GM18505 (cell line): ENCODE results near the gene KCNN1.
"Not testable (repeated sequence)": the region's sequence is repeated elsewhere in the genome, so short reads cannot be mapped to it uniquely, and the experiment has no call there.

Experiments used
- ATAC-seq: cut with Tn5 transposase; IDR thresholded peaks from one replicate; pipeline ENCODE4 v1.9.1; 2021; ENCODE audit not compliant: unreplicated experiment
- POLR2A ChIP-seq: IDR thresholded peaks from 4 replicates; pipeline ENCODE4 v1.6.1; 2011; ENCODE audit warnings: borderline replicate concordance; ENCODE audit not compliant: insufficient read depth, insufficient read length; ENCODE audit errors: extremely low read depth

Gene KCNN1

DNA sequence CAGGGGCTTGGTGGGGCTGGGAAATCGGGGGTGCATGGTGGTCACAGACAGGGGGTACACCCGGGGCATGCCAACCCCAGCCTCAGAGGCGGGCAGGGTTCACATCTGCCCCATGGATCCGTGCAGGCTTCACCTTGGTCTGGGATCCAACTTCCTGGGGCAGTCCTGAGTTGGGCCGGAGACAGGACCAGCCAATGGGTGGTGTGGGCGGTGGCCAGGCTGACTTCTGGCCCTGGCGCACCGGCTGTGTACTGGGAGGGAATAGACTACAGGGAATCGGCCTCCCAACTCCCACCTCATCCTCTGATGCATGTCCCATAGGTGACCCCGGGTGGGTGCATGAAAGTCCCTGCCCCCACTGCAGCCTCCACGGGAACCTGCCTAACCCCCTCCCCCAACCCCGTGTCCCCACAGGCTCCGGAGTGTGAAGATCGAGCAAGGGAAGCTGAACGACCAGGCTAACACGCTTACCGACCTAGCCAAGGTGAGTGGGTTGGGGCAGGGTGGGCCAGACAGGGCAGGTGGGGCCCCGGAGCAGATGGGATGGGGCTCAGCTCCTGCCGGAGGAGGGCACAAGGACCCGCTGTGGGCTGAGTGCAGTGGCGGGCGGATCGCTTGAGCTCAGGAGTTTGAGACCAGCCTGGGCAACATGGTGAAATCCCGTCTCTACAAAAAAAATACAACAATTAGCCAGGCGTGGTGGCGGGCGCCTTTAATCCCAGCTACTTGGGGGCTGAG, 26.3 kb downstream of the KCNN1 start:
- ATAC-seq, result no peak
- TF ChIP-seq POLR2A, result no peak

DNA sequence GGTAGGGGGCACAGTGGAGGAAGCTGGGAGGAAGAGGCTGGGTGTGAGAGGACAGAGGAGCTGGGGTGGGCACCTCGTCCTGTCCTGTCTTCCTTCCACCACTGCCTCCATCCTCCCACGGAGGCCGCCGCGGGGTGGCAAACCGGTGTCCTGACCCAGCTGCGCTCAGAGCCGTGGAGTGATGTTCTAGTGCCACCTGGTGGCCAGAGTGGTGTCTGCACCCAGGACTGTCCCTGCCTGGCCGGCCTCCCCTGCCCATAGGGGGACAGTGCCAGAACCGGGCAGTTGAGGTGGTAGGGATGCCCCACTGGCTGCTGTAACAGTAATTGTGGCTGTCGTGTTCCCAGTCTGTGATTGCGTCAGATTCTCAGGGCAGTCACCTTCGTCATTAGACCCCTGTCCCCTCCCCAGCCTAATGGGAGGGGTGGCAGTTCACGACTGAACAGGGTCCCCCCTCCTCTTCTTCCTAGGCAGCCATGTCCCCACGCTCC, 30.0 kb downstream of the KCNN1 start:
- ATAC-seq, result peak; percentile 40
- no peak for TF ChIP-seq POLR2A

DNA sequence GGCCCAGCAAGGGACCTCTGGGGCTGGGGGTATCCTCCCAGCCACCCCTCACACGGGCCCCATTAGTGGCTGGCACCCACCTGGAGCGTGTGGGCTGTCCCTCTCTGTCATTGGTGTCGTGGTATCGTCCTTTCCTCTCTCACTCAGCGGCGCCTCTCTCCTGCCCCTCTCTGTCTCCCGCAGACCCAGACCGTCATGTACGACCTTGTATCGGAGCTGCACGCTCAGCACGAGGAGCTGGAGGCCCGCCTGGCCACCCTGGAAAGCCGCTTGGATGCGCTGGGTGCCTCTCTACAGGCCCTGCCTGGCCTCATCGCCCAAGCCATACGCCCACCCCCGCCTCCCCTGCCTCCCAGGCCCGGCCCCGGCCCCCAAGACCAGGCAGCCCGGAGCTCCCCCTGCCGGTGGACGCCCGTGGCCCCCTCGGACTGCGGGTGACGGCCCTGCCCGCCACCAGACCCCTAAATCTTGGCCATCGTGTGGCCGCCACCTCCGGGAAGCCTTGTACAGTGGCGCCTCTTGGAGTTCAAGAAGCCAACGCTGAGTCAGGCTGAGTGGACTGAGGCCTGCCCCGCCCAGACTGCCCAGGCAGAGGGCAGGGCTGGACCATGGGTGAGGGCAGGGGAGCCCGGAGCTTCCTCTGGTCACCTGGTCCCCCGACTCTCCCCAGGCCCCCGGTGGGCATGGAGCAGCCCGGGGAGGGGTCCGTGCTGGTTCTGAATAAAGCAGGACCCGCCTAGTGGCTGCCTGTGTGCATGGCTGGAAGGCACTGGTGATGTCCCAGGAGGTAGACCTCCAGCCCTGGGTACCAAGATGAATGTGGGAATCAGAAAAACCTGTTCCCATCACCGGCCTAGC, 31.3 kb downstream of the KCNN1 start:
- no peak for TF ChIP-seq POLR2A
- ATAC-seq, result no peak

DNA sequence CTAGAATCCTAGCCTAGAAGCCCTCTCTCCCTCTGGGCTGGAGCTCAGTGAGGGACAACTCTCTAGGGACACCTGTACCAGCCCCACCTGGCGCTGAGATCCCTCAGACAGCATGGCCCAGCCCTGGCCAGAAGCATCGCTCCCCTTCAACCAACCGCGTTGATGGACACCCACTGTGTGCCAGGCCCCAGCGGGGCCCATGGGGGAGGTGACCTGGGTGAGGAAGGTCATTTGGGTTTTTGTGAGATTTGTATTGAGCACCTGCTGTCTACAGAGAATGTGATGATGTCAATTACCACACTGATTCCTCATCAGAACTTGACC, 31.9 kb downstream of the KCNN1 start:
- no peak for ATAC-seq

DNA sequence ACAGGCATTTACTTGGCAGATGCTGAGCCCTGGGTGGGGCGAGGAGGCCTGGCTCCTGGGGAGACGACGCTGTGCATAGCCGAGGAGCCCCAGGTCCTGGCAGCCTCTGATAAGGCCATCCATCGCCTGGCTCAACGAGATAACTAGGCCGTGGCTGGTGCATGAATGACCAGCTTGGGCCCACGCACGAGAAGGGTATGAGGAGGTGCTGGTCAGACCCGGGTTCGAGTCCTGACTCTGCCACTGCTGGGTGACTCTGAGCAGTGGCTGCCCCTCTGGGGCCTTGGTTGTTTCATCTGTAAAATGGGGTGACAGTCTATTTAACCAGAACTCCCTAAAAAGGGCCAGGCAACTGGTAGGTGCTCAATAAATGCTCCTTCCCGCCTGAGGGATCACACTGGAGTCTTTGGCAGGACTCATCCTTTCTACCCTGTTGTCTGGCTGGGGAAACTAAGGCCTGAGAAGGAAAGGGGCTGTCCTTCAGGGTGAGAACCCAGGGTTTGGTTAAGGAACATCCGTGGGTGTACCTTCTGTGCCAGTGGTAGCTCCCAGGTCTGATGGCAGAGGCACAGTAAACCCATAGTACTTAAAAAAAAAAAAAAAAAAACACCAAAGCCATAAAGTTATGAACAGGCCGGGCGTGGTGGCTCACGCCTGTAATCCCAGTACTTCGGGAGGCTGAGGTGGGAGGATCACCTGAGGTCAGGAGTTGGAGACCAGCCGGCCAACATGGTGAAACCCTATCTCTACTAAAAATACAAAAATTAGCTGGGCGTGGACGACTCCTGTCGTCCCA, 33.0 kb downstream of the KCNN1 start:
- TF ChIP-seq POLR2A, result no peak
- no peak for ATAC-seq

More for the DNA sequence above, 31.9 kb downstream of the KCNN1 start:
- no peak for TF ChIP-seq POLR2A

DNA sequence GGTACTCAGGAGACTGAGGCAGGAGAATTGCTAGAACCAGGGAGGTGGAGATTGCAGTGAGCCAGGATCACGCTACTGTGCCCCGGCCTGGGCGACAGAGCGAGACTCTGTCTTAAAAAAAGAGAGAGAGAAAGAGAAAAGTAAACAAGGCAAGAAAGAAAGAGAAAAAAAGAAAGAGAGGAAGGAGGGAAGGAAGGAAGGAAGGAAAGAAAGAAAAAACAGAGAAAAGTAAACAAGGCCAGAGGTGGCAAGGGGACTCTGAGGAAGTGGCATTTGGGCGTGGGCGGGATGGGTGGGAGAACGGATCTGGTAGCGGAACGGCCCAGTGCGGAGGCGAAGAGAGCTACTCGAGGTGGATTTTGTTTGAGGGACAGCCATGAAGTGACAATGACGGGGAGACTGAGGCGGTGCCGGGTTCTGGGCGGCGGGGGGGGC, 33.6 kb downstream of the KCNN1 start:
- peak; percentile 8 for ATAC-seq
- no peak for TF ChIP-seq POLR2A

DNA sequence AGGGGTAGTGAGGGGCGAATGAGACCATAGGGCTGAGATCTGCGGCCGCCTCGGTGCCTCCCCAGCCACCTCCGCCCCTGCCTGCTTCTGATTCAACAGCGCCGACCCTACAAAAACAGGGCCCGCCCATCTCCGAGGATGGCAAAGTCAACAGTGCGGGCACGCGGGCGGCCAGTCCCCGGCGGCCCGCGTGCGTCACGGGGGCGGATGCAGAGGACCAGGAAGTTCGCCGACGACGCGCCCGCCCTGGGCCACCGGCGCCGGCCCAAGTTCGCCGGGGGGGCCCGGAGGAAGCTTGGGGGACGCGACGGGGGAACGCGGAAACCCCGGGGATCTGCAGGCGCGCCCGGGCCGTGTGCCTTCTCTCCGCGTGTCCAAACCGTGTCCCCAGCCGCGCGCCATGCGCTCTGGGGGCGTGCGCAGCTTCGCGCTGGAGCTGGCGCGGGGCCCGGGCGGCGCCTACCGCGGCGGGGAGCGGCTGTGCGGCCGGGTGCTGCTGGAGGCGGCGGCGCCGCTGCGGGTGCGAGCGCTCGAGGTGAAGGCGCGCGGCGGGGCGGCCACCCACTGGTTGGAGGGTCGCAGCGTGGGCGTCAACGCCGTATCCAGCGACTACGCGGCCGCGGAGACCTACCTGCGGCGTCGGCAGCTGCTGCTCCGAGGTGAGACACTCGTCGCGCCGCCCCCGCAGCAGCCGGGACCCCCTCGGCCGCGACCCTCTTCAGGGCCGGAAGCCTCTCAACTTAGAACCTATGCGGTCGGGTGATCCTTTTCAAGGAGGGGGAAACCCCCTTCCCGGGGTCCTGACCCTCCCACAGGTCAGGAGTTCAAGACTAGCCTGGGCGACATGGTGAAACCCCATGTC, 34.2 kb downstream of the KCNN1 start:
- TF ChIP-seq POLR2A, result peak; percentile 69
- peak; percentile 59 for ATAC-seq

DNA sequence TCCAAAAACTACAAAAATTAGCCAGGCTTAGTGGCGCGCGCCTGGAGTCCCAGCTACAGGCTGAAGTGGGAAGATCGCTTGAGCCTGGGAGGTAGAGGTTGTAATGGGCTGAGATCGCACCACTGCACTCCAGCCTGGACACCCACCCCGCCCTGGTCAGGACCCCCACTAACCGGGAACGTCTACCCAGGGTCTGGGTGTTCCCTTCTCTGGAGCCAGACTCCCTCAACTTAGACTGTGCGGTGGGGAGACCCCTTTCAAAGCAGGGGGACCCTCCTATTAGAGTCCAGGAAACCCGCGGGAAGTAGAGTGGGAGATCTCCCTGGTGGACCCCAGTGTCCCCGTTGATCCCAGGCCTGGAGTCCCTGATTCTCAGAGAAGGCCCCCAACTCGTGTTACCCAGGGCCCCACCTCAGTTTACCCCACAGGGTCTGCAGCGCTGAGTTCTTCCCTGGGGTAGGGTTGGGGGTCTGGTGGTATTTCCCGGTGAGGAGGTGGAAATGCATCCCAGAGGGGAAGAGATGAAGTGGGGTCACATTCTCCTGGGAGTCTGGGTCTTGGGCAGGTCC, 35.0 kb downstream of the KCNN1 start:
- no peak for TF ChIP-seq POLR2A
- no peak for ATAC-seq

DNA sequence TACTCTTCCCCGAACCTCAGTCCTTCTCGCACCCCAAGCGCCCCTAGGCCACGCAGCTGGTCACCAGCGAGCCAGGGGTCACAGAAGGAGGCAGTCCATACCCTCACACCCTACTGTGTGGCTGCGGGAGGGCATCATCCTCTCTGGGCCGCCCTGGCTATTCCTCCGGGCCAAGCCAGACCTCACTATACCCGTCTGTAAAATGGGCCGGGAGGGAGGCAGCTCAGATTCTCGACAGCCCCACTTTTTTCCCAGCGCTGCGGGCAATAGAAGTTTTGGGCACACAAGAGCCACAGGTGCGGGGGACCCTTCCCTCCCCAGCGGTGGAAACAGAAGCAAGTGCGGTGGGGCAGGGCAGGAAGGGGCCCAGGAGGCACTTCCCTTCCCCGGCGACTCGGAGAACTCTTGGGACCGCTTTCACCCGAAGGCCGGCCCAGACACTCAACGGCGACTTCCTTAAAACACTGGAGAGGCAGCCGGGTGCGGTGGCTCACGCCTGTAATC, 35.5 kb downstream of the KCNN1 start:
- TF ChIP-seq POLR2A, result no peak
- ATAC-seq, result no peak

DNA sequence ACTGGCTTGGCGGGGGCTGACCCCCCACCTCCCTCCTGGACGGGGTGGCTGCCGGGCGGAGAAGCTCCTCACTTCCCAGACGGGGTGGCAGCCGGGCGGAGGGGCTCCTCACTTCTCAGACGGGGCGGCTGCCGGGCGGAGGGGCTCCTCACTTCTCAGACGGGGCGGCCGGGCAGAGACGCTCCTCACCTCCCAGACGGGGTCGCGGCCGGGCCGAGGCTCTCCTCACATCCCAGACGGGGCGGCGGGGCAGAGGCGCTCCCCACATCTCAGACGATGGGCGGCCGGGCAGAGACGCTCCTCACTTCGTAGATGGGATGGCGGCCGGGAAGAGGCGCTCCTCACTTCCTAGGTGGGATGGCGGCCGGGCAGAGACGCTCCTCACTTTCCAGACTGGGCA, 38.8 kb downstream of the KCNN1 start:
- ATAC-seq, result not testable (repeated sequence)

DNA sequence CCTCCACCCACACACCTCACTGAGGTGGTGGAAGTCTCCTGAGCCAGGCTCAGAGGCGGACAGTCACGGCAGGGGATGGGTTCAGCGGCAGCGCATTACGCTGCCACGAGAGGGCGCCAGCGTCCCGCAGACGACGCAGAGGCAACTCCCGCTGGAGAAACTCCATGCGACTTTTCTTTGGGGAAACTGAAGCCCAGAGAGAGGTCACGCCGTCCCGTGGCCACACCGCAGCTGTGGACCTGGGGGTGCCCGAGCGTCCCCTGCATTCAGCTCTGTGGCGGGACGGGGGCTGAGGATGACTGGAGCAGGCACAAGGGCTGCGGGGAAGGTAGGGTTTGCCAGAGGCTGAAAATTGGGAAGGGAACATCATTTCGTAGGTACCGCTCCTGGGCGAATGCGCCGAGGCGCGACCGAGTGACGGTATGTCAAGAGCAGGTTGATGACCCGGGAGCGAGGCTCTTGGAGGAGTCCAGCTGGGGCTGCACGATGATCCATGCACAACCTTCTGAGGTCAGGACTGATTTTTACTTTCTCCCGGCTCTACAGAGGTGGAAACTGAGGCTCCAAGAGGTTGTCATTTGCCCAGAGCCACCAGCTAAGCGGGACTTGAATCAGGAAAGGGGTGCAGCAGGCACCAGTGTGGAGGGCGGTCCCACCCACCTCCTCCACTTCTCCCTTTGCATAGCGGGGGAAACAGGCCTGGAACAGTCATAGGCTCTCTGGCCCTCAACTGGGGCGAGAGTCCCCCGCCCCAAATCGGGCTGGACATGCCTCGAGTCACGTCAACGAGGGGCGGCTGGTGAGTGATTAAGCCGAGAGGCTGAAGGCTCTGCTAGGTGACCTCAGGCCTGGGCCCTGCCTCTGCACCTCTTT, 40.4 kb downstream of the KCNN1 start:
- no peak for TF ChIP-seq POLR2A
- ATAC-seq, result no peak
